ENCODE measurements around the gene CNGA1.
A peak's percentile ranks its signal among the peaks of the same experiment; 100 is the strongest.

The CNGA1 gene

DNA sequence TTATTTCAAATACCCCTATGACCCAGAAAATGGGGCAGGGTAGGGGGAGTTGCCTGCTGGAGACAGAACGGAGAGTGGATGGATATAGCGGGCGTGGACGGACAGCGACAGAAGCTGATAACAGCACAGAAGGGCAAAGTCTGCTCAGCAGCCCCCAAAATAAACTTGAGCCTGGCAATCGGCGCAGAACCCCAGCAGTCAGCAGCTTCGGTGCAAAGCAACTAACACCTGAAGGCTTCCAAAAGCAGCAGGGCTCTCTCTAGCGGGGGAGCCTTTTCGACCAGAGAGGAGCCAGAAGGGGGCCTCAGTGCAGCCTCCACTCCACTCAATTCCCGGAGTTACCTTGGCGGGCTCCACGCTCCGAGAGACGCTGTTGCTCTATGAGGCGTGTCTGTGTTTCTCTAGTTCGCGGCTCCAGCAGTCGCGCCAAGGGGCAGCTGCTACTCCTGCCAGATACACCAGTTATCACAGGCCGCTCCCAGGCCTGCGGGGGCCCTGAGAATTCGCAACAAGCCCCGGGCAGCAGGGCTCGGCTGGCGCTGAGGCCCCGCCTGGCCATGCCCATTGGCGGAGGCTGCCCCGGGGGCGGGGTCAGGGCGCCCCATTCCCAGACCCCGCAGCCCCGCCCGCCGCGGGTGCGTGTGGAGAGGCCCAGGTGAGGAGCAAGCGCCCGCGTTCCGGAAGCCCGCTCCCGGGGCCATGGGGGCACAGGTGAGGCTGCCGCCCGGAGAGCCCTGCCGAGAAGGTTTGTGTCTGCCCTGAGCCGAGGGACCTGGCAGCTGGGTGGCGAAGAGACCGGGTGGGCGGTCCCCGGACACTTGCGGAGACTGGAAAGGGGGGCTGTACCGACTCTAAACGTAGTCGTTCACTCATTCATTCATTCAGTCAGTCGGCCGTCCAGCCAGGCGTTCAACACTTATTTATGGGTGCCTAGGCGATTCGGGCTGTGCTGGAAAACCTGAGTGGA is at the start of gene CNGA1, which contains the start of gene NIPAL1:
TSS of gene CNGA1 (minus strand) at position 541 of the 967 bp plus-strand sequence. CDS start 63,992 bp downstream, outside the sequence.
TSS of gene NIPAL1 (plus strand) at position 632 of the 967 bp plus-strand sequence. CDS start at position 700, 68 bp downstream.
- DNase-seq (ENCODE audit: low spot score): peak; percentile 91

DNA sequence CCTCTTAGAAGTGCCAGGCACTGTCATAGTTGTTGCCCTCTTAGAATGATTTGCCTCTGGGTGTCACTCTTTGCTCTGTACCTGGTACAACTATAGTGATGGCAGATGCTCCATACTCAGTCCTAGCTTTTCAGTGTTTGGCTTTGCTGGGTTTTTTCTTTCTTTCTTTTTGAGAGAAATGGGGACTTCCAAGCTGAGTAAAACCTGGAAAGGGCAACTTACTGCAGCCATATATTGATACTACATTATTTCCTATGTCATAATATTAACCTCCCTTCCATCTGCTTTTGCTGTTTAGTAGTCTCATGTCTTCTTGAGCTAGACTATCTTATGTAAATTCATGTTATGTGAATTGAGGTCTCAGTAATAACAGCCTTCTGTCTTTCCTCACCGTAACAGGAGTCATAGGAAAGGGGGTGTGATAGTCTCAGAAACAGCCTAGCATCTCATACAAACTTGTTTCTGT is 49.1 kb upstream of the CNGA1 start:
- no peak for DNase-seq (ENCODE audit: low spot score)

DNA sequence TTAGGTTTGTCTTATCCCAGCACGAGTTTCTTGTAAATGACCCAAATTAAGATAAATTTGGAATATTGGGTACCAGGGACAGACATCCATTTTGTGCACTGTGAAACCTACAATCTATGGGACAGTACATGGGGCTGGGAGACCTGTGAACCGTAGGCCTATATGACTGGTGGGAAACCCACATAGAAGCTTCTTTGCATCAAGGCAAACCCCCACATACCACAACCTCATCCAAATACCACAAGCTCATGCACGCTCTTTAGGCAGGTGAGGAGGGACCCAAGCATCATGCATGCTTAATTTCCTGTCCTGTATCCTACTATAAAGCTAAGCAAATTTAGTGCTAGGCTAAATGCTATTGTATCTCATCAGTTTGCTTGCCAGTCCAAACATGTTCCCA is 47.9 kb upstream of the CNGA1 start:
- DNase-seq (ENCODE audit: low spot score): no peak

DNA sequence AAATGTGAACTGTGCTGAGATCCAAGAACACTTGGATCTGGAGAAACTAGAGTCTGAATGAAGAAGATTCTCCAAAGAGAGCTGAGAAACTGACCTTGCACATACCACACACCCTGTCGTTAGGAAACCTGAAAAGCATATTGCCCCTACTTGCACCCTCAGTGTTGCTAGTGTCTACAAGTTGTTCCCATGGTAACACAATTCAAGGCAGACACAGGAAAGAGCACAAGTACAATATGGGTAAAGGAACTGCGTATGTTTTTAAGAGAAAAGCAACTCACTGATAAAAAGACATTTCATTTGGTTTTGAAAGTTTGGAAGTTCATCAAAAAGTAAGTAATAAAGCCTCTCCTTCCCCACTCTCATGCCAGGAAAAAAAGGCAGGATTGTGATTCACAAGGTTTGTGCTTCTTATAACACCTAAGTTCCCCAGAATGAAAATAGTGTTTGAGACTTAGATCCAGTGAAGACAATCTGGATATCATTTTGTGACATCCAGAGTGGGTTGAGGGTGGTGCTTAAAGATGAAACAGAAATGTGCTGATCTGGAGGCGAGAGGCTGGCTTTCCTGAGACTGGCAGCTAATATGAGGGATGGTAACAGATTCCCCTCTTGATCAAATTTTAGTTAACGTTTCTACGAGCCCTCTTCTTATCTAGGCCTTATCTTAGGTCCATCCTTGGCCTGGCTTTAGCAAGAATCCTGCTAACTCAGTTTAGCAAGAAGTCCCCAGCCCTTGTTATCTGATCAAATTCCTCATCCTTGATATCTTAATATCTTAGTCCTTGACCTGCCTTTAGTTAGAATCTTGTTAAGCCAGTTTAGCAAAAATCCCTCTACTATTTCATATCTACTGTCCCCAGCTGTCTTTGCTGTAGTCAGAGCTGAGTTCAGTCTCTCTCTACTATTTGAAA is 42.4 kb upstream of the CNGA1 start:
- no peak for DNase-seq (ENCODE audit: low spot score)

DNA sequence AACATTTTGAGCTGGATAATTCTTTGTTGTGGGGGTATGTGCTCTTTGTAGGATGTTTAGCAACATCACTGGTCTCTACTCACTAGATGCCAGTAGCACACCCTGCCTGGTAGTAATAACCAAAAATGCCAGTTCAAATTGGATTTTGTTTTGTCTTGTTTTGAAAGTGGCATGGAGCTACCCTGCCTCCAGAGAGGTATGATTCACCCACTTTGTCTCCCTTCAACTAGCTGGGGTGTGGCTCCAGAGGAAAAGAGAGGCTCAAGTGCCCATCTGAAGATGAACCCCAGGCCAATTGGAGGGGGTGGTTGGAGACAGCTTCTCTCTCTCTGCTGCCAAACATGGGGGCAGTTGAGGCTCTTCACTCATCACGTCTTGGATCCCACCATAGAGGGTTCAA is 34.6 kb upstream of the CNGA1 start:
- DNase-seq (ENCODE audit: low spot score): no peak

DNA sequence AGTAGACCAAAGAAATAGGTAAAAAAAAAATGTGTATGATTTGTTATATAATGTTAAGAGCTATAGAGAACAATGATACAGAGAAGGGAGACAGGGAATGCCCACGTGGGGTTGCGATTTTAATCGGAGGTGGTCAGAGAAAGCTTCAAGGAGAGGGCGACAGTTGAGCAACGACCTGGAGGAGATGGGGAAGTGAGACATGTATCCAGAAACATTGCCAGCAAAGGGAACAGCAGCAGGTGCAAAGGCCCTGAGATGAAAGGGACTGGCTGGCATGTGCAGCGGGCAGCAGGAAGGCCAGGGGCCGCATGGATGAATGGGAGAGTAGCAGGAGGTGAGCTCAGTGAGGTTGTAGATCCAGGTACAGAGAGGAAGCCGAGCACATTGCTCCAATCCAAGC is 33.0 kb upstream of the CNGA1 start:
- DNase-seq (ENCODE audit: low spot score): no peak

DNA sequence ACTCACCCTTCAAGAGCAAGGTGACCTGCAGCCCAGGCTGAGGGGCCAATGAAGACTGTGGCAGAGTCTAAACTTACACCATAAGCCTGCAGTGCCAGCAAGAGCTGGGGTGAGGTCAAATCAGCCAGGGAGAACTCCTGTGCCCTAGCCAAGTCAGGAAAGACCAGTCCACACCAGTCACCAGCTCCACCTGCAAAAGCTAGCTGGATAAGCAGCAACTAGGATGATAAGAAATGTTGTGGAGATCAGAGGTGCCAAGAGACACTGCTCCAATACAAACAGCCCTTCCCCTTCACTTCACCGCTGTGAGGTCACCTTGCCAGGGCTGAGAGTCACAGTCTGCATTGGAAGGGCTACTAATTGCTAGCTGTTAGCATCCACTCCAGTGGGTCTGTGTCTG is 31.4 kb upstream of the CNGA1 start:
- no peak for DNase-seq (ENCODE audit: low spot score)

DNA sequence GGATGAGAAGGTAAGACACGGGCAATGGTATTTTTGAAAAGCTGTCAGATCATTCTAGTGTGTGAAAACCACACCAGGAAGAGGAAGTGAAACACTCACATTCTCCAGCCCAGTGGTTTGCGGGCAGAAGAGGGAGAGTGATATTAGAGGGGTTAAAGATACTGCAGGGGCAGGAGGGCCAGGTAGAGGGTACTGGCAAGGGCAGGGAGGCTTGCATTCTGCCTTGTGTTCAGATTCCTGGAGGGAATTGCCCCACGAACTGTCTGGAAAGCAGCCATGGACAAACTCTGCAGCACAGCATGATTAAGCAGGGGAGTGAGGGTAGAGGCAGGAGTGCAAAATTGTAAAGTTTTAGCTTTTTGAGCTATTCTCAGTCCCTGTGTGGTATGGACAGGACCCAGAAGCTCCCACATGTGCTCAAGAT is 31.0 kb upstream of the CNGA1 start:
- no peak for DNase-seq (ENCODE audit: low spot score)

DNA sequence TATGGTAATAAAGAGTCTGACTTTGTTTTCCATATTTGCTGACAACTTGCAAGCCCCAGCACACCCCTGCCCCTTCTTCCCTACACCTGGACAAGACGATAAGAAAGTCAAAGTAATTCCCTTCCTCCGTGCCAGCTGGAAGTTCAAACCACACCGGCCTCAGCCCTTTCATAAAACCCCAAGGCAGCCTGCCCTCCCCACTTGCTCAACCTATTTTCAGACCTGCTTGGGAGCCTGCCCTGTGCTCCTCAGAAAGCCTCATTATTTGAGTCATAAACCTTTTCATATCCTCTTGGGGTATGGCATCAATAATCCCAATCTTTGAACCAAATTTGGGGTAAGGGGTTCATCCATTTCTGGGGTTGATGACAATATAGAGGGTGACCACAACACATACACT is 29.6 kb upstream of the CNGA1 start:
- no peak for DNase-seq (ENCODE audit: low spot score)

DNA sequence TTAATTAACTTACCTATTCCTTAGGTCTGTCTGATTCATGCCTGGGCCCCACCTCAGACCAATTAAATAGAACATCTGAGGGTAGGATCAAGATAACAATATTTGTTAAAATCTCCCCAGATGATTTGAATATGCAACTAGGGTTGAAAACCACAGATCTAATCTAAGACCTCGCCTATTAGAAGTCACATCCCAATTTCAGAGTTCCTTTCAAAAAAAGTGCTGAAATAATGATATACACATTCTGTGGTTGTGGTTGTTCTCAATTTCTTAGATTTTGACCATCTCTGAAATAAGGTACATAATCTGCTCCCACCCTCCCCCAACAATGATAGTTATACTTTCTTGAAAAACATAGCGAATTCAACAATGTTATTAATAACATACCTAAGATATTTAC is 27.8 kb upstream of the CNGA1 start:
- DNase-seq (ENCODE audit: low spot score): no peak

DNA sequence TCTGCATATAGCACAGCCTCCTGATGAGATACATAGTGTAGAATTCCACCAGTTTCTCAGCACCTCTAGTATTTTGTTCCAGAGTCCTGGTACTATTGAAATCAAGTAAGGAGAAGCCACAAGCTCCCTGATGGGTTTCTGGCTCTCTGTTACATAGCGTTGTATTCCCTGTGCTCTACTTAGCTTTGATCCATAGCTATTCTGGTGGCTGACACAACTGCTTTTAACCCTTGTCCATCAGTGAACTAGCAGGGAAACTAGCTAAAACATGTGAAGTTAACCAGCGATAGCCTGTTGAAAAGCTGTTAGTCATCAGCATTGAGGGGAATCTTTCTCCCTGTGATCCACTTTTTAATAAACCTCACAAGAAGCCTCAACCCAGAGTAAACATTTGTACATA is 27.0 kb upstream of the CNGA1 start:
- no peak for DNase-seq (ENCODE audit: low spot score)

DNA sequence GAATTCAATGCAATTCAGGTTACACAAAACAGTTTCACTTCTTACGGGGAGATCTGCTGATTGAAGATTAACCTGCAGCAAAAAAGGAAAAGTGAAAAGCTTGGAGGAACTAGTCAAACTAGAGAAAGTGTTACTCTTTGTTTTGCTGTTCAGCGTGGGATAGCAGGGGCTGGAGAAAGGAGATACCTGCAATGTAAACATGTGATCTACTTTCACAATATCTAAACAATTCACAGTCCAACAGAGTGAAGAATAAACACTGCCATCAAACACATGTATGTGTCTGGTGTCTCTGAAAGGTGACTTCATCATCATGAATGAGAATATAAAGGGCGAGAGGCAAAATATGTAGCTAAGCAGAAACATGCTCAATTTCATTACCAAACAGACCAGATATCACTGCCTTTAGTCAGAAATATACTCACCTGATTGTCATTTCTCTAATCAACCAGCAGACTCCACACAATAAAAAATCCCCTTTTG is 26.5 kb upstream of the CNGA1 start:
- no peak for DNase-seq (ENCODE audit: low spot score)

DNA sequence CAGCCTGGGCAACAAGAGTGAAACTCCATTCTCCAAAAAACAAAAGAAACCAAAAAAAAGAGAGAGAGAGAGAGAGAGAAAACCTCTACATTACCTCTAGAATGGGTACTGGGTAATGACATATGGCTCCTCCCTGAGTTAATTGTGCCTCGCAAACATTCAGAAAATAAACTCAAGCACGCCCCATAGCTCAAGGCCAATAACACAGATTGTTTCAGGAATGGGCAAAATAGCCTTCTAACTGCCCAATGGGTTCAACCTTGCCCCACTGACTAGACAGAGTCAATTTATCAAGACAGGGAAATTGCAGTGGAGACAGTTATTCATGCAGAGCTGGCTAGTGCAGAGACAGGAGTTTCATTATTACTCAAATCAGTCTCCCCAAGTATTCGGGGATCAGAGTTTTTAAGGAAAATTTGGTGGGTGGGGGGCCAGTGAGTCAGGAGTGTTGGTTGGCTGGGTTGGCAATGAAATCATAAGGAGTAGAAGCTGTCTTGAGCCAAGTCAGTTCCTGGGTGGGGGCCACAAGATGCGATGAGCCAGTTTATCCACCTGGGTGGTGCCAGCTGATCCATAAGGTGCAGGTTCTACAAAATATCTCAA is 25.2 kb upstream of the CNGA1 start:
- no peak for DNase-seq (ENCODE audit: low spot score)

DNA sequence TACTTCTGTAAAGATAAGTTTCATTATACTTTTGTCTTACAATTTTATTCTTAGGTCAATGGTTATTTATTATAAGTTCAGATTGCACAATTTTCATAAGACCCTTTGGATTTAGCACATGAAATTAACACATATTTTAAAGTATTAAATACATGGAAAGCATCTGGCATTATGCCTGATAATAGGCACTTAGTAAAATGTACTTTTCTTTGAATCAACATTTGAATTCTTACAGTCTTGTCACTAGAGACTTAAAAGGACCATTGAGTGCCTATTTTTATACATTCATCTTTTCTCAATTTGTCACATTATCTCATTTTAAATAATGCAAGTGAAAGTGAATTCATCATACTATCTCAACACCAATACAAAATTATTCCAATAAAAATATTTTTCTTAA is 23.1 kb upstream of the CNGA1 start:
- no peak for DNase-seq (ENCODE audit: low spot score)

DNA sequence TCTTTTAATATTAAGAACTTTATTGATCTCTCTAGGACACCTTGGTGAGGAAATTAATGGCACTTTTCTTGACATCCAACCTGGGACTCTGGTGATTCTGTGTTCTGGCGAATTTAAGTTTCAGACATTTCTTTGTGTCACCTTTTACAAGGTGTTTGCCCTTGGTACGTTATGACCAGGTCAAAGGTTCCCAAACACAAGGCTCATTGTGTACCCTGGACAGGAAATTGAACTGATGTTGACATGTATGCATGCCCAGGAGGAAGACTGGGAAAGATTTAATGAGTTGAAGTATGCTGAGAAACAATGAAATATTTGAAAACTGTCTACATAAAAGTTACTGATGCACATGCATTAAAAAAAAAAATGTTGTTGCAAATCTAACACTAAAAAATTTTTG is 22.2 kb upstream of the CNGA1 start:
- no peak for DNase-seq (ENCODE audit: low spot score)

DNA sequence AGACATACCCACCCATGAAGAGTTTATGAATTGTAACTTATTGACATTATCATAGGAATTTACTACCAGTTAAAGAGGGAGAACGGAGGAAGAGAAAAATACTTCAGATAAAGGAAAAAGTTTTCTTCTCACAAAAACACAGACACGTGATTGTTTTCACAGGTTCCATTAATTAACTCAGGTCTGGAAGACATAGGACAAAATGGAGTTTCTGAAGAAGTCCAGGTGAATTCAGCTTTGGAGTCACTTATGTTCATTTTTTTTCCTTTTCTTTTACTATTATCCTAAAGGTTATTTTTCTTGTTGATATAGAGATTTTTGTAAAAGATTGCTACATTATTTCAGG is 20.6 kb upstream of the CNGA1 start:
- DNase-seq (ENCODE audit: low spot score): no peak

DNA sequence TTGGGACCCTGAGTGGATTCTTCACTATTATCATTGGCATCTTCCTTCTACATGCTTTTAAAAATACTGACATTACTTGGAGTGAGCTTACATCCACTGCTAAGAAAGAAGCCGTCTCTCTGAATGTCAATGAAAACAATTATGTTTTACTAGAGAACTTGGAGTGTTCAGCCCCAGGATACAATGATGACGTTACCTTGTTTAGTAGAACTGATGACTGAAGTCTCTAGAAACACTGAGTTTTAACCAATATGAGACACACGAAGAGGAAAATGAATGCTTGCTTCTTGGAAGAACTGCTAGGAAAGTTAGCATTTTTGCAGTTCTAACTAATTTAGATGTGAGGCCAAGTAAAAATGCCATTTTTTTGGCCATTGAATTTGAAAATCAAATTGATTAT is 19.5 kb upstream of the CNGA1 start:
- DNase-seq (ENCODE audit: low spot score): no peak

DNA sequence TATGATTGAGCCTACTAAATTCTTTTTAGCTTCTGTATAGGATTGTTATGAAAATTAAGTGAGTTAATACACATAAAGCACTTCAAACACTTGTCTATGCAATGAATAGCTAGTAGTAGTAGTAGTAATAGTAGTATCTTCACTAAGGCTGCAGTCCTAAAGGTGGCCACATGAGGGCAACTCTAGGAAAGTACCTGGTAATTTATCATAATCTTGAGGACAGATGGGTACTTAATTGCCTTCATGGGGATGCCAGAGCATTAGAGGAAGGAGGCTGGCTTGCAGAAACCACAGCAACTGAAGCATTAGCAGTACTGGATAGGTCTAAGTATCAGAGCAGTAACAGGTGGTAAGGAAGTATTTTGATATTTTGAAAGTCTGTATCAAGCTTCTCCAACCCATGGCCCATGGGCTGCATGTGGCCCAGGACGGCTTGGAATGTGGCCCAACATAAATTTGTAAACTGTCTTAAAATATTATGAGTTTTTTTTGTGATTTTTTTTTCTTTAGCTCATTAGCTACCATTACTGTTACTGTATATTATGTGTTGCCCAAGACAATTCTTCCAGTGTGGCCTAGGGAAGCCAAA is 17.4 kb upstream of the CNGA1 start:
- no peak for DNase-seq (ENCODE audit: low spot score)

DNA sequence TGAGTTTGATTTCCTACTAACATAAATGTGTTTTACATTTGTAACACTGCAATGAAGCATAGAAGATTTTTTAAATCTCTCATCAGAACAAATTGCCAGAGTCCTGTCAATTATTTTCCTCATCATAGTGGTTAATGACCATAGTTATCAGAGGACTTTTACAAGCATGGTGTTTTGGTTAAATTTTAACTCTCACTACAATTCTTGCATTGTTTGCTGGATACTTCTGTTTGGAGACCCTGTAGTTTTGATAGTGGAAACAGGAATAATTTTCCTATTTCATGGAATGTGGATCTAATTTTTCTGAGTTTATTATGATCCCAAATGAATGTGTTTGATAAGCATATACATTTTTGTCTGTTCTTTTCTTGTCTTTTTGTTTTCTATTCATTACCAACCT is 16.9 kb upstream of the CNGA1 start:
- DNase-seq (ENCODE audit: low spot score): no peak

DNA sequence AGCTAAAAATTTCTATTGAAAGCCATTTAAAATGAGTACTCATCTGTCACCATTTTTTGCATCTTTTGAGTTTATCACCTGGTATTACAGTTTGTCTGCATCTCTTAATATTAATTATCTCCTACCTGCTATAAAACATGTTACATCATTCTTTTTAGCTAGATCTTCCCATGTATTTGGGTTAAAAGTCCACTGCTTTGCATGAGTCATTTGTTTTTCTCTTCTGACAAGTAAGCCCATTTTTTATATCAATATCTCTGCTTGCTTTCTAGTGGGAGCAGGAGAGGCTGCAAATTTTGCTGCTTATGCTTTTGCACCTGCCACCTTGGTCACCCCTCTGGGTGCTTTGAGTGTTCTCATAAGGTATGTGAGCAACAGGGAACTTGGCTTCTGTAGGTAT is 16.2 kb upstream of the CNGA1 start:
- no peak for DNase-seq (ENCODE audit: low spot score)

DNA sequence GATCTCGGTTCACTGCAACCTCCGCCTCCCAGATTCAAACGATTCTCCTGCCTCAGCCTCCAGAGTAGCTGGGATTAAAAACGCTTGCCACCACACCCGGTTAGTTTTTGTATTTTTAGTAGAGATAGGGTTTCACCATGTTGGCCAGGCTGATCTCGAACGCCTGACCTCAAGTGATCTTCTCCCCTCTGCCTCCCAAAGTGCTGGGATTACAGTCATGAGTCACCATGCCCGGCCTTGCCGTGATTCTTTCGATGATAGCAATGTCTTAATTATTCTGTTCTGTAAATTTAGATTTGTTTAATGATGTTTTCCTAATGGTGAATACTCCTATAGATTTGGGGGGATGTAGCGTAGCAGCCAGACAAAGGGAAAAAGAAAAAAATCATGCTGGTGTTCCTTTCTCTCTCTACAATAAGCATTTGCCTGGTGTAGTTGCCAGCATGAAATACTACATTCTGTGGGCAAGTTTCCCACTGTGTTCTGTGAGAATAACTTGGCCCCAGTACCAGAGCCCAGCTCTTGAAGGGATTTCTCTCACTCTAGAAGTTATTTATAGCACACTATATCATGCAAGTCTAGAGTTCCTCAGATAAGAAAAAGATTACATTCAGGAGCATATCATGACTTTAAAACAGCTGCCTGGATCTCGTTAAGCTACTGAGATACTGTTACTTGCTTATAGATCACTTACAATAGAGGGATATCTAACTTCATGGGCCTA is 15.5 kb upstream of the CNGA1 start:
- no peak for DNase-seq (ENCODE audit: low spot score)
